Heart left ventricle (tissue), 13 donors: ENCODE data around the gene WDR77.

Experiments used
- POLR2A ChIP-seq, 2 donors: fragments of 450-650 bp; IDR thresholded peaks; one replicate each; pipeline ENCODE4 v1.6.1; 2017; ENCODE audit warnings: antibody characterized with exemption in 2 of 2, mild to moderate bottlenecking in 2 of 2, moderate library complexity in 2 of 2
- TF ChIP-seq, protein P1 (sequence below), 12 donors: fragments of 200-600 bp; sonication (generic) in 4 of 12; IDR thresholded peaks; one replicate each; pipeline versions ENCODE4 v1.5.0 to v1.8.0; 2018 to 2022; ENCODE audit warnings: antibody characterized with exemption in 12 of 12, mild to moderate bottlenecking in 5 of 12
- donor health status: ischemic (EF 13 %, LVEDD 7.1; RV severe dilation, severe dysfunction).
- donor health status: DM: no; HTN: yes; CAD: no.
- donor health status: DM: no; HTN: no; CAD: no.
- donor health status: ischemic (EF 25% LVEDD 6.9; RV normal size, moderate dysfunction).
- donor health status: ischemic (EF 25% LVEDD 5.7; RV mildly dilated, moderate dysfunction).
- donor health status: ischemic (EF 35%, LVEDD 5.7; RV mildly dilated, moderate dysfunction).
- donor health status: nonischemic (EF 11% LVEDD 7.7; RV severe dilation, severe dysfunction).
- donor health status: DM: yes; HTN: yes; CAD: no.
- donor health status: PGD.
- donor health status: ischemic (EF 29% LVEDD 5.4; RV normal size, mild dysfunction).
- donor health status: nonischemic (EF 23%, LVEDD 6.1; RV moderate dilation, normal function).

DNA sequence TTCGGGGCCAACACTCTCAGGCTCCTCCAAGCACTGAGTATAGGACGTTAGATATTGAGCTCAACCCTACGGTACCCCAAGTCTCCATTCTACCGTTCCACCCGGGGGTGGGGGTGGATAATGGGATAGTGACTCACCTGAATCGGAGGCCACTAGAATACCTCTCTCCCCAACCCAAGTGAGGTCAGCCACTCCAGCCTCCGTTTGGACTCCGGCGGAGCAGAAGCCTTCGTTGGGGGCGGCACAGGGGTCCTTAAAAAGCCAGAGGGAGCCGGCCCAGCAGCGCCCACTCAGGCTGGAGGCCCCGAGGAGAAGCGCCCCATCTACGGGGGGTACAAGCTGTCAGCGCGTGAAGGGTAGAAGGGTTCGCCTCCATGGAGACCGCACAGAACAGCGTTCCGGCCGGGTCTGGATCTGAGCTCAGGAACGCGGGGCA, 556 bp downstream of the WDR77 start:
- TF ChIP-seq, protein P1, sequence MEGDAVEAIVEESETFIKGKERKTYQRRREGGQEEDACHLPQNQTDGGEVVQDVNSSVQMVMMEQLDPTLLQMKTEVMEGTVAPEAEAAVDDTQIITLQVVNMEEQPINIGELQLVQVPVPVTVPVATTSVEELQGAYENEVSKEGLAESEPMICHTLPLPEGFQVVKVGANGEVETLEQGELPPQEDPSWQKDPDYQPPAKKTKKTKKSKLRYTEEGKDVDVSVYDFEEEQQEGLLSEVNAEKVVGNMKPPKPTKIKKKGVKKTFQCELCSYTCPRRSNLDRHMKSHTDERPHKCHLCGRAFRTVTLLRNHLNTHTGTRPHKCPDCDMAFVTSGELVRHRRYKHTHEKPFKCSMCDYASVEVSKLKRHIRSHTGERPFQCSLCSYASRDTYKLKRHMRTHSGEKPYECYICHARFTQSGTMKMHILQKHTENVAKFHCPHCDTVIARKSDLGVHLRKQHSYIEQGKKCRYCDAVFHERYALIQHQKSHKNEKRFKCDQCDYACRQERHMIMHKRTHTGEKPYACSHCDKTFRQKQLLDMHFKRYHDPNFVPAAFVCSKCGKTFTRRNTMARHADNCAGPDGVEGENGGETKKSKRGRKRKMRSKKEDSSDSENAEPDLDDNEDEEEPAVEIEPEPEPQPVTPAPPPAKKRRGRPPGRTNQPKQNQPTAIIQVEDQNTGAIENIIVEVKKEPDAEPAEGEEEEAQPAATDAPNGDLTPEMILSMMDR (IDR thresholded peaks at IDR 0.05) = no peak
- TF ChIP-seq POLR2A (IDR thresholded peaks at IDR 0.05) = no peak
